GM15510 (cell line): ENCODE results near the gene MPPE1.

Source experiments
- POLR2A ChIP-seq: IDR thresholded peaks from 3 replicates; pipeline ENCODE4 v1.6.1; 2011; ENCODE audit warnings: borderline replicate concordance; ENCODE audit not compliant: insufficient read length; ENCODE audit errors: extremely low read depth

MPPE1 gene

DNA sequence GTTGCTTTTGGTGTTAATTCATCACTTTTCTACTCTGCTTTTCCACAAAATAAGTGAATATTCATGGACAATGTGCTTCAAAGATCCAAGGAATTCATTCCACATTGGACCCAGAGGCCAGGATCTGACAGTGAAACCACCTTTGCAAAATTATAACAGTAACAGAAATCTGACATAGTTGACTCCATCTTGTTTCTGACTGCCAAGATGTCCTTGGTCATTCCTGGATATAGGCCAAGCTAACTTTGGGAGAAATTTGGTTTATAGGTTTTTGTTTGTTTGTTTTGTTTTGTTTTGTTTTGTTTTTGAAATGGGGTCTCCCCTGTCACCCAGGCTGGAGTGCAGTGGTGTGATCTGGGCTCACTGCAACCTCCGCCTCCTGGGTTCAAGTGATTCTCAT is 10.3 kb downstream of the MPPE1 start:
- no peak for TF ChIP-seq POLR2A

GRCh38 chr18:11891737-11892136 is 16.4 kb downstream of the MPPE1 start:
- no peak for TF ChIP-seq POLR2A

- no peak for TF ChIP-seq POLR2A
These were observed 18.8 kb downstream of the MPPE1 start for GRCh38 chr18:11889284-11889683.

GRCh38 chr18:11888726-11889125 is 19.4 kb downstream of the MPPE1 start:
- no peak for TF ChIP-seq POLR2A

- TF ChIP-seq POLR2A = no peak
These were observed 20.6 kb downstream of the MPPE1 start for GRCh38 chr18:11887328-11888128.

DNA sequence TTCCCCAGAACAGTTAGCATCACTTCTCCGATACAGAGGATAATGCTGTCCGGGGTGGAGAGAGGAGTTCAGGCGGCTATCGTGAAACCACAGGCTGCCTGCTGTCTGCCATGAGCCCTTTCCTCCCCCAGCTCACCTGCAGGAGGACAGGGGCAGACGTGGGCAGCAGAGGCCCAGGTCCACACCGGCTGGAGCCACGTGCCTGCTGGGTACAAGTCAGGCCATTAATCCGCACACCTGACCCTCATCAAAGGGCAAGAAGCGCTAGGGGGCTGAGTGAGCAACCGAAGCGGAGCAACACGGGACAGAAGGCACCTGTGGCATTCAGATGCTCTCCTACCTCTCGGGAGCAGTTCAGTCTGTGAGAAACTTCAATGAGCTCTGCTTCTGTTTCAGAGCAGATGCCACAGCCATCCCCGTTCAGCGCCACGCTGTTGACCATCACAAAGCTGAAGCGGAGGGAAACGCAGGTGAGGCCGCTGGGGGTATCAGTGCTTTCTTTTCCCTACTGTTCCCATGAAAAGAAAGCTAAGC is 21.5 kb downstream of the MPPE1 start:
- TF ChIP-seq POLR2A = no peak

GRCh38 chr18:11885278-11885947 is 22.7 kb downstream of the MPPE1 start:
- TF ChIP-seq POLR2A = no peak

DNA sequence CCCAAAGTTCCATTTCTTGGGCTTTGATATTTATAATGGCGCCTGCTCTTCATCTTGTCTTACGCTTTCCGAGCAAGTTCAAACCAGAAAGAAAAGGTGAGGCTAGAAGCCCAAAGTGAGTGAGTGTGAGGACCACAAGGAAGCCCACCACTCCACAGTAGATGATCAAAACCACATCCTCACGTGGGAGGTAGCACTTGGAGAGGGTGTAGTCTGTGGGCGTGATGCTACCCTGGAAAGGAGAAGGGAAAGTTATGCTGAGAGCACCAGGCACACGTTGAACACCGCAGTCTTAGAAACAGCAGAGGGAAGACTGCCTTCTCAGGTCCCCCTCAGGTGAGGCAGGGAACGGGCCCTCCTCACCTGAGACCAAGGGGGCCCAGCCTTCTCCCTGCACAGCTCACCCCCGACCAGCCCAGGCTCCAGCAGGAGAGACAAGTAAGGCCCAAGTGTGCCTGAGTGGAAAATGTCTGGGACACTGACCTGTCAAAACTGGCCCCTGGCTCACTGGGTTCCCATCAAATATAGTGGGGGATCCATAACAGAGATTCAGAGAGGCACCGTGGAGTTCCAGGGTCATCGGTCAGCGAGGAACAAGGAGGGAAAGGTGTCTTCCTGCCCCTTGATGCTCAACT is 23.6 kb downstream of the MPPE1 start:
- TF ChIP-seq POLR2A = no peak

DNA sequence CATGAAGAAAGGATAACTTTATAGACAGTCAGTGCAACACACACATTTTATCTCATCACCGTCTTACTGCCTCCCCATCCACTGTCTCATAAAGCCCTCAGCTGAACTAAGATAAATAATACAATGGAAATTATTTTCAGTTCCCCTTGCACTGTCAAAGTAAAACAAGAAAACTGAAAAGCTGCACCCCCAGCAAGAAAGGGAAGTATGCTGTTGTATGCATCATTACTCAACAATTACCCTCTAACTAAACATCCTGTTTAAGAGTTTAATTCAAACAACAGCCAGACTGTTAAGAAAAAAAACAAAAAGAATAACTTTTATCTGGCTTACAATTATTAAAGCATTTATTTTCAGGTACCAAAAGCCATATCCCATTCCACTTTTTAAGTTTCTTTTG is 25.0 kb downstream of the MPPE1 start:
- TF ChIP-seq POLR2A = no peak

DNA sequence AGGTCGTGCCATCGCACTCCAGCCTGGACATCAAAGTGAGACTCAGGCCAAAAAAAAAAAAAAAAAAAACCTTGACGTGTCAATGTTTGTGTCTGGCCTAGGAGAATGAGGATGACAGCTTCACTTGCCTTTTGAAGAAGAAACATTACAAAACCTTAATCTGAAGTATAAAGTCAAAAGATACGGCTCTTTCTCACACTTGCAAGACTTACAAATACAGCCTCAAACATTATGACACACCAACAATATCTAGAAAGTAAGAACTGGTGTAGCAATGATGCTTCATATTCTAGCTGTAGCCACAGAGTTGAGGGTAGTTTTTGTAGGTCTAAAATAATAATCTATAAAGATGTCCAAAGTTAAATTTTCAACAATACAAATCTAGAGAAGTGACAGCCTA is 25.5 kb downstream of the MPPE1 start:
- TF ChIP-seq POLR2A = no peak

- no peak for TF ChIP-seq POLR2A
These were observed 27.4 kb downstream of the MPPE1 start for GRCh38 chr18:11880586-11881304.

DNA sequence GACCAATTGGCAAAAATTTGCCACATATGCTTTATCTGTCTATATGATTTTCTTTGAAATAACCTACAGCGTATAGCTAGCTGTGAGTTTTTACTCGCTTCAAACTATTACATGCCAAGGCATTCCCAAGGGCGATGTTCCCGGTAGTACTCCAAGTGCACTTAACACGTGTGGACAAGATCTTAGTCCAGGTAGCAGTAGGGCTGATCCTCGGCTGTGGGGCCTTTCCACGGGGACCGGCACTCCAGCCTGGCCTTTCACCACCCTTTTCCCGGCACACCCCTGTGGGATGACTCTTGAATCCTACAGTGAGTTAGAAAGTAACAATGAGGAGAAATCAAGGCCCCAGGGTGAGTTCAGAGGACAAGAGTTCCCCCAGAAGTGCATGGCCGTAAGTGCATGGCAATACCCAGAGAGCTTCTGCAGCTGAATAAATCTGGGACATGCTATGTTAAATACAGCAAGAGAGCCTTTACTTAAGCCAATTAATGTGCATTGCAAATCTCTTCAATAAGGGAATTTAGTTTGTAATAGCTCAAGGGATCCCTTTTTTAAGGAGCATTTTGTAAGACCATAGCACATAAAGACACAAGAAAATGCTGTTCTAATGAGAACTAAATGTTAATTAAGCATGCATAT is 30.5 kb downstream of the MPPE1 start:
- TF ChIP-seq POLR2A = no peak

- no peak for TF ChIP-seq POLR2A
These were observed 33.4 kb downstream of the MPPE1 start for GRCh38 chr18:11874676-11875075.

DNA sequence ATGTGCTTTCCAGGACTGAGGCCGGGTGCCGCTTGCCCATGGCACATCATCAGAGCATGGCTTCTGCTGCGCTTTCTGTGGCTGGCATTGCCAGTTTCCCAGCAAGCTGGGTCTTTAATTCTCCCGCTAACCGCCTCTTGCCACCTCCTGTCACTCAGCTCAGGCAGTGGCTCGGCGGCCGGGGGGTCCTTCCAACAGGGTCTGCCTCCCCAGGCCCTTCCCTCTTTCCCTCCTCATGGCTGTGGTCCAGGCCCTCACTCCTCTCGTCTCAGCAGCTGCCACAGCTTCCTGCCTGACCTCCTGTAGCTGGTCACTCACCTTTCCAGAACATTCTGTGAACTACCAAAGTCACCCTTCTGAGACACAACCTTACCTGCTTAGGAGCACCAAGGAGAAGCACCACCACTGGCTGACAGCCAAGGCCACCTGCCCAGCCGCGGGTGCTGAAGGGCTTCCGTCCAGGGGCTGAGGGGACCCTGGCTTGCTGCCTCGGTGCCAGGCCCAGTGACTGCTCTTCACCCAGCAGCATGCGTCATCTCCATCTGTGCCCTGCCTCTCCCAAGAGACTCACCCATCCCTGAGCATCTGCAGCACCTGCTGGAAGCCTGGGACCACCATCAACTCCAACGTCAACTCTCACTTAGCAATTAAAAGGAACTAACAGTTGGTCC is 34.3 kb downstream of the MPPE1 start:
- TF ChIP-seq POLR2A = no peak
